Inflammatory macrophage treated with lipopolysaccharide for 4 hours (primary cell): Measurements from ENCODE around the gene ASCL5.

Experiments
- DNase-seq: peaks from one replicate; pipeline ENCODE4 v3.0.0-alpha.2; 2020

ASCL5 gene

DNA sequence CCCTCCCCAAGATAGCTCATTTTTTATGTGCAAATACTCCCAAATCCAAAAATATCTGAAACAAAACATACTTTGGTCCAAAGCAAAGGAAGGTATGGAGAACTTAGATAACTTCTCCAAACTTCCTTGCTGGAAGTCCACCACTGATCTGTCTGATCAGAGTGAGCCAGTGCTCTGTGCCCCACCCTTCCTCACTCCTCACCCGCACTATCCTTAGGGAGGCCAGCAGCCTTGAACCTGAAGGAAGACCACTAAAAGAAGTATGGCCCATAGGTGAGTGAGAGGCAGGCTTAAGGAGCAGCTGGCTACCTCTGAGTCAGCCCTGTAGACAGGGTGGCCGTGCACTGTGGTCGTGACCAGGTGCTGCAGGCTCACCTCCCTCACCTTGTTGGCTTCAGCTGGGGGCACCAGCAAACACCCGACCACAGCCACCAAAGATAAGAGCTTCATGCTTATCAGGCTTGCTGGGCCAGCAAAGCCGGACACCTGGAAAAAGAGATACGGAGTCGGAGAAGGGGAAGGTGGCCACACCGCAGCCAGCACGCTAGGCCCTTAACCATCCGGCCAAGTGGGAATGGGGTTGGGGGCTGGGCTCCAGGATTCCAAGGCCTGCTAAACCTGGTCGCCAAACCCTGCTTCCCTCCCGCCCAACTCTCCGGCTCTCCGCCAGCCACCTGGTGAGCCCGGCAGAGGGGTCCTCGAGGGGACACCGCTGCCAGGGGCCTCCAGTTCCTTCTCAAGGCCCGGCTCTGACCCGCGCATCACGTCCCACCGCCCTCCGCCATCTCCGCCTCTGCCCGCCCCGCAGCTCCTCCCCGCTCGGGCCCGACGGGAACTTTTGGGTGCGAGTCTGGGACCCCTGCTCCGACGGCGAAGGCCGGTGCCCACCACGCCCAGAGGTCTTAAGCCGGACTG is 26.7 kb upstream of the ASCL5 start:
- DNase-seq, result no peak

GRCh38 chr1:201149400-201149799 is 22.4 kb upstream of the ASCL5 start:
- peak; percentile 36 for DNase-seq

GRCh38 chr1:201147396-201148015 is 20.5 kb upstream of the ASCL5 start:
- DNase-seq, result no peak

DNA sequence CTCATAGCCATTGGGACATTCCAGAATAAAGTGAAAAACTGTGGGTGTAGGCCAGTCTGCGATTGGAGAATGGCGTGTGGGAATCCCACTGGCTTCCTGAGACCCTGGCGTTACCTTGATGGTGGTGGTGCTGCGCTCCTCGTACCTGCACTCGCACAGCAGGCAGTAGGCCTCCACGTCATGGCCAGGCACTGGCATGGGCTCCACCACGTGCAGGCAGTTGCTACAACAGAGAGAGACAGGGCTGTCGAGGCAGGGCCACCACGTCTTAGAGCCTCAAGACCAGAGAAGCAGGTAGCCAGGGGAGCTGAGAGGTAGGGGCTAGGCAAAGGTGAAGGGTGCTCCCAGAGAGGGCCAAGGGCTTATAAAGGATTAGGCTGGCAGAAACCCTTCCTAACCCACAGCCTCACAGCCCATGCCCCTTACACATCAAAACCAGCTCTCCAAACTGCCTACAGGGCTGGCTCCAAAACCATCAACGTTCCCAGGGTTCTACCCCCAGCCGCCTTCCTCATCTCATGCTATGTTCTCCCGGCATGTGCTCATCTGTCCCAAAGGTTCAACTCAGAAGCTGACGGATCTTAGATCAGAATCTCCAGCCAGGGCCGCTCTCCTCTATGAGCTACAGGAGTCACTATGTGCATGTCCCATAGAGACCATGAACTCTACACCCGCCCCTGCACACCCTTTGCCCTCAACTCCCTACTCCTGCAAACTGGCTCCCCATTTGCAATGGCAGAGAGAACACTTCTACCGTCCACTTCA is 19.8 kb upstream of the ASCL5 start:
- DNase-seq, result no peak

DNA sequence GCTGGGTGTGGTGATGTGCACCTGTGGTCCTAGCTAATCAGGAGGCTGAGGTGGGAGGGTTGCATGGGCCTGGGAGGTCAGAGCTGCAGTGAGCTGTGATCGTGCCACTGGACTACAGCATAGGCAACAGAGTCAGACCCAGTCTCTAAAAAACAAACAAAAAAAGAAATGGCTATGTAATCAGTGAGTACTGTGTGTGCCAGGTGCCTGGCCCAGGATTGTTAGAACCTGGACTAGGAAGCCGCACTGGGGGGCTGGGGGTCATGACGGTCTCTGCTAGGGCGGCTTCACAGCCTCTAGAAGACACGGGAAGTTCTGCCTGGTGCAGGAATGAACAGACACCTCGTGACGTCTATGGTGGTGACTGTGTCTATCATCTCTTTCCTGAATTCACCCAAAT is 18.8 kb upstream of the ASCL5 start:
- no peak for DNase-seq

DNA sequence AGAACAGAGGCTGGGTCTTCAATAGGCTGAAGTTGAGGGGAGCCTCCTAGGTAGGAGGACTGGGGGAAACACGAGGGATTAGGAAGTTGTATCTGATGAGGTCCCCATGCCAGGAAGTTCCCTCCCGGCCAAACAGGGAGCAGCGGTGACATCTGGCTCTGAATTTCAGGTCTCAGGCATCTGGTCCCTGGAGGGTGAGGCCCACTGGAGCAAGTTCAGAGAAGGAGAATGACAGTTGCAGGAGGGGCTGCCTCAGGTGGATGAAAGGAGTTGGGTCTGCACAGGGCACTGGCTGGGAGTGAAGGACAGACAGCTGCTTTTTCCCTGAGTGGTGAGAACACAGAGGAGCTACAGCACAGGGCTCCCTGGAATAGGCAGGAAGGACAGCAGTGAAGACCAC is 18.1 kb upstream of the ASCL5 start:
- no peak for DNase-seq

GRCh38 chr1:201144701-201145100 is 17.7 kb upstream of the ASCL5 start:
- no peak for DNase-seq

GRCh38 chr1:201143726-201144635 is 17.0 kb upstream of the ASCL5 start:
- DNase-seq, result no peak

- DNase-seq, result no peak
Observed at GRCh38 chr1:201142849-201143725, 16.1 kb upstream of the ASCL5 start.

GRCh38 chr1:201142011-201142848 is 15.2 kb upstream of the ASCL5 start:
- no peak for DNase-seq

DNA sequence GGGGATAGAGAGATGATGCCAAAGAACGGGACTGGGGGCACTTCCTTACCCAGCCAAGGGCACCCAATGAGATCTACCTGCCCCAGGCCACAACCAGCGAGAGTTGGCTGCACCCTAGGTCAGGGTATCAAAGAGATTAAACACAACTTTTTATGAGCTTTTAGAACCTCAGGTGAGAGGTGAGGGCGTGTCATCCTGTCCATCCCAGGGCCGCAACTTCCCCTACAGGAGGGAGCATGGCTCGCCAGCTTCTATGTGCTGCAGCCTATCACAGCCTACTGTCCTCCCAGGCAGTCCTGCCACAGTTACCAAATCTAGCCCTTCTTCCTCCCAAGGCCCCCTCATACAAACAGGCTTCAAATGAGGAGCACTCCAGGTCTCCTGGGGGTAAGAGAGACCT is 14.4 kb upstream of the ASCL5 start:
- no peak for DNase-seq

DNA sequence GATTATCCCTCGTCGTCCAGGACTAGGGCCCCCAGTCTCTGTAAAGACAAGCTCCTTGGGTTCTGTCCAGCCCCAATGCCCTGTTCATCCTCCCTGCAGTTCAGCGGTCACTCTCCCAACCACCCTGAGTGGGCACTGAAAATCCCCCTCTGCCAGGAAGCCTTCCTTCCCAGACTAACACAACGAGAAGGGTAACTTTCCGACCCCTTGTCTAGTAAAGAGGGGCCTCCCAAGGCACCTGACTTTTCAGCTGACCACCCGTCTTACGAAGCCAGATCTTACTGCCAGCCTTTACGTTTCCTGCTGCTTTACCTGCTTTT is 13.9 kb upstream of the ASCL5 start:
- DNase-seq, result no peak

- DNase-seq, result no peak
Observed at GRCh38 chr1:201140235-201140940, 13.4 kb upstream of the ASCL5 start.

DNA sequence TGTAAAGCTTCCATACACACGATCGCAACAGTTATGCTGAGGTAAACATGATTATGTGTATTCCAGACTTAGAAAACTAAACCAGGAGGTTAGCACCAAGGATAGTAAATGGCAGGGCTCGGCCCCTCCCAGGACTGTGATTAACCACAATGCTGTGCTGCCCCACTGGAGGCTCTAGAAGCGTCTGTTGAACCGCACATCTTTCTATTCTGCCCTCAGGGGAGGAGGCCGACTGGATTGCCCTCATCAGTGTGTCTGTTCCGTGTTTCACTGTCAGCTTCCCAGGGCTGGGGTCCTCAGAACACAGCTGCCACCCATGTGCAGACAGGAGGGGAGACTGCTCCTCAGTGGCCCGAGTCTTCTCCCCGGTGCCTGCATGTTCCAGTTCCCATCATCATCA is 12.8 kb upstream of the ASCL5 start:
- no peak for DNase-seq

DNA sequence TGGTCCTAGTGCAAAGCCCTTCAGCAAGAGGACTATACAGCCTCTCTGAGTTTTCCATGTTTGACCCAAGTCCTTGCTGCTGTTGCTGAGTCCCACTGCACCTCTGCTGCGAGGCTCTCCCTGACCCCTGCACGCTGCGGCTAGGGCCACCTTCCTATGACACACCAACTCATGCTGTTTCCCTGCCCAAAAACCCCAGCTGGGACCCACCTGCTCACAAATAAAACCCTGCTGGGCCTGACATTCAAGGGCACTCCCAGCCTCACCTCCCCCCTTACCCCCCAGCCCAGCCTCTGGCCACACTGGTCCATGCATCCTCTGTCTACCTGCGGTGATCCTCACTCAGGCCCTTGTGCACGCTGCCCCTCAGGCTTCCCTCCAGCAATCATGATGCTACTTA is 12.3 kb upstream of the ASCL5 start:
- DNase-seq, result no peak

DNA sequence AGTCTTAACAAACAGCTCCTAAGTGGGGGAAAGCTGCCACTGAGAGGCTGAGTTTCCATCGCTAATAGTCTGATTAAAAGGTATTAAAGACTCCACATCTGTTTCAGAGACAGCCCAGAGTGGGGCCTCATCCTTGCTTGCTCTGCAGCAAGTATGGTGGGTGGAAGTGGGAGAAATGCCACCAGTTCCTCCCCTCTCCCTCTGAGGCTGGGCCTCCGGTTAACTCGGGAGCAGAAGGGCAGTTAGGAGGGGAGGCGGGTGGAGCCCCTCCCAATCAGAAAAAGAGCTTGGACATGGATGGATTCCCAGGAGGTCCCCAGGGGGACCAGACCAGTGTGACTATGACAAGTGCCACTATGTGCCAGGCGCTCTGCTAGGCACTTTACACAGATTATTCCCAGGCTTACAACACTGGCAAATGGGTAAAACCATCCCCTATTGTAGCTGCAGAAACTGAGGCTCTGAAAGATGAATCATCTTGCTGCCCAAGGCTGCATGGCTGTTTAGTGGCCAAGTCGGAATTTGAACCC is 11.4 kb upstream of the ASCL5 start:
- no peak for DNase-seq

- DNase-seq, result no peak
Observed at GRCh38 chr1:201137579-201138310, 10.8 kb upstream of the ASCL5 start.

DNA sequence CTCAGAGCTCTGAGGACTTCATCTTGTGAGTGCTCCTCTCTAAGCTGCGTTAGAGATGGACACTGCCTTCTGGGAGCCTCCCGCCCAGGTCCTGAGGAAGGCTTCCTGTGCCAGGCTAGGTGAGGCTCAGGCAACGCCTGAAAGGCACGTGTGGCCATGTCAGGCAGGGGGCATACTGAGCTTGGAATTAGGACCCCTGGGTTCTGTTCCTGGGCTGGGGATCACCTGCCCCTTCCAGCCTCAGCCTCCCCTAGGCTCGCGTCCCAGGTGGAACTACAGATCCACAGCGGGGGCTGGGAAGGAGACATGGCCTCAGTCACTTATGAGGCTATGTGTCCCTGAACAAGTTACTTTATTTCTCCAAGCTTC is 10.0 kb upstream of the ASCL5 start:
- no peak for DNase-seq

DNA sequence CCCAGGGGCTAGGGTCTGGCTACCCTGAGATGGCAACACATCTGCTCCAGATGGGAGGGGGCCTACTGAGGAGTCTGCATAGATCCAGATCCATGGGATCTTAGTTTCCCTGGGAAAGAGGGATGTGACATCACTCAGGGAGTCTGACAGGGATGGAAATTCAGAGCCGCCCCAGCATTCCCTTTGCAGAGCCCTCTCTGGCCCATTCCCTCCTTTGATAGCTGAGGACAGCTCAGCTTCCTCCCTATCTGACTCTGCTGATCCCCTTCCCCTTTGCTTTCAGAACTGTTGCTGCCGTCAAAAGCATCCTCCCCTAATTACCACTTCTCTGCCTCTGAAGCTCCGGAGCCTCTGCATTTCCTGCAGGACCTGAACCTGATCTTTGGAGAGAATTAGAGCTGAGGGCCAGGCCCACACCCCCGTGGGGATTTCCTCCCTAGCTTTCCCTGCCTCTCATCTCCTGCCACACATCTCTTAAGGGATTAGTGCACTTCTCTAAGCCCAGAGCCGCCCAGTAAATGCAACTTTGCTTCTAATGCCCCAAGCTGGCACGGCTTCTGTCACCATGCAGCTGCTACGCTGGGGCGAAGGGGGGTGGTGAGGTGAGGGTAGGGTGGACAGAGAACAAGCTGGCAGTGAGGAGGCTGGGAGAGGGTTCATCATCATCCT is 9.5 kb upstream of the ASCL5 start:
- no peak for DNase-seq
